T-helper 2 cell treated with Interferon-gamma antibody and Interleukin-4, amounts not matched to agents 5 μg/mL and 100 μg/mL, for 36 hours (primary cell): ENCODE data around the gene FES.

ENCODE experiments used
- DNase-seq: peaks from one replicate; pipeline ENCODE4 v3.0.0; 2021; ENCODE audit warnings: low spot score
- H3K27ac Mint-ChIP-seq: one replicate; pipeline ENCODE4 v1.8.0; 2021; ENCODE audit warnings: mild to moderate bottlenecking, mixed read lengths
- H3K27me3 Mint-ChIP-seq: one replicate; pipeline ENCODE4 v1.8.0; 2021; ENCODE audit warnings: low read depth, mixed read lengths
- H3K36me3 Mint-ChIP-seq: one replicate; pipeline ENCODE4 v1.8.0; 2021; ENCODE audit warnings: low read depth, mixed read lengths
- H3K4me1 Mint-ChIP-seq: one replicate; pipeline ENCODE4 v1.8.0; 2021; ENCODE audit warnings: low read depth, mixed read lengths
- H3K4me3 Mint-ChIP-seq: one replicate; pipeline ENCODE4 v1.8.0; 2022; ENCODE audit warnings: mild to moderate bottlenecking, moderate library complexity, mixed read lengths
- H3K9me3 Mint-ChIP-seq: one replicate; pipeline ENCODE4 v1.8.0; 2021; ENCODE audit warnings: mixed read lengths

The FES gene

GRCh38 chr15:90876046-90876445 is 8.3 kb upstream of the FES start:
- Mint-ChIP-seq H3K4me3 (no peak overlapping the region), H3K27ac (peak overlapping the region; percentile 62), H3K36me3 (peaks cover 74% of the 10 kb centered on the region), H3K27me3 (no peaks in the 10 kb centered on the region), H3K9me3 (no peaks in the 10 kb centered on the region), H3K4me1 (peaks cover 20% of the 10 kb centered on the region)
- no peak for DNase-seq

- DNase-seq = no peak
- H3K27me3 Mint-ChIP-seq = no peaks in the 10 kb centered on the region
- H3K4me1 Mint-ChIP-seq = peaks cover 20% of the 10 kb centered on the region
- peaks cover 74% of the 10 kb centered on the region for H3K36me3 Mint-ChIP-seq
- H3K27ac Mint-ChIP-seq = peak overlapping the region; percentile 62
- no peaks in the 10 kb centered on the region for H3K9me3 Mint-ChIP-seq
- H3K4me3 Mint-ChIP-seq = peak overlapping the region; percentile 7
Observed at GRCh38 chr15:90876512-90877170, 7.7 kb upstream of the FES start.

GRCh38 chr15:90877315-90877714 is 7.0 kb upstream of the FES start:
- H3K36me3 Mint-ChIP-seq = peaks cover 71% of the 10 kb centered on the region
- H3K9me3 Mint-ChIP-seq = no peaks in the 10 kb centered on the region
- no peak for DNase-seq
- H3K27me3 Mint-ChIP-seq = no peaks in the 10 kb centered on the region
- H3K27ac Mint-ChIP-seq = peak overlapping the region; percentile 62
- H3K4me3 Mint-ChIP-seq = no peak overlapping the region
- peaks cover 20% of the 10 kb centered on the region for H3K4me1 Mint-ChIP-seq

GRCh38 chr15:90877996-90878395 is 6.3 kb upstream of the FES start:
- Mint-ChIP-seq H3K36me3 (peaks cover 67% of the 10 kb centered on the region), H3K27ac (peak overlapping the region; percentile 31), H3K27me3 (no peaks in the 10 kb centered on the region), H3K9me3 (no peaks in the 10 kb centered on the region), H3K4me3 (no peak overlapping the region), H3K4me1 (peaks cover 18% of the 10 kb centered on the region)
- DNase-seq = no peak

GRCh38 chr15:90878660-90879059 is 5.6 kb upstream of the FES start:
- DNase-seq = no peak
- no peaks in the 10 kb centered on the region for H3K27me3 Mint-ChIP-seq
- H3K4me3 Mint-ChIP-seq = no peak overlapping the region
- no peaks in the 10 kb centered on the region for H3K9me3 Mint-ChIP-seq
- peaks cover 60% of the 10 kb centered on the region for H3K36me3 Mint-ChIP-seq
- H3K27ac Mint-ChIP-seq = no peak overlapping the region
- H3K4me1 Mint-ChIP-seq = peaks cover 17% of the 10 kb centered on the region

- Mint-ChIP-seq H3K9me3 (no peaks in the 10 kb centered on the region), H3K27me3 (no peaks in the 10 kb centered on the region), H3K4me3 (no peak overlapping the region), H3K4me1 (peaks cover 11% of the 10 kb centered on the region), H3K27ac (no peak overlapping the region), H3K36me3 (peaks cover 51% of the 10 kb centered on the region)
- DNase-seq = no peak
Observed at GRCh38 chr15:90879730-90880366, 4.5 kb upstream of the FES start.

- H3K4me1 Mint-ChIP-seq = peaks cover 14% of the 10 kb centered on the region
- no peaks in the 10 kb centered on the region for H3K27me3 Mint-ChIP-seq
- H3K27ac Mint-ChIP-seq = no peak overlapping the region
- no peak overlapping the region for H3K4me3 Mint-ChIP-seq
- no peaks in the 10 kb centered on the region for H3K9me3 Mint-ChIP-seq
- H3K36me3 Mint-ChIP-seq = peaks cover 46% of the 10 kb centered on the region
- DNase-seq = no peak
Observed at GRCh38 chr15:90880381-90881145, 3.7 kb upstream of the FES start.

GRCh38 chr15:90881181-90881977 is 2.9 kb upstream of the FES start:
- Mint-ChIP-seq H3K27ac (no peak overlapping the region), H3K4me3 (no peak overlapping the region), H3K27me3 (no peaks in the 10 kb centered on the region), H3K36me3 (peaks cover 42% of the 10 kb centered on the region), H3K9me3 (no peaks in the 10 kb centered on the region), H3K4me1 (peaks cover 22% of the 10 kb centered on the region)
- DNase-seq = no peak

GRCh38 chr15:90881978-90882721 is 2.2 kb upstream of the FES start:
- H3K36me3 Mint-ChIP-seq = peaks cover 35% of the 10 kb centered on the region
- H3K27ac Mint-ChIP-seq = no peak overlapping the region
- no peak overlapping the region for H3K4me3 Mint-ChIP-seq
- DNase-seq = no peak
- H3K4me1 Mint-ChIP-seq = peaks cover 23% of the 10 kb centered on the region
- no peaks in the 10 kb centered on the region for H3K27me3 Mint-ChIP-seq
- no peaks in the 10 kb centered on the region for H3K9me3 Mint-ChIP-seq

GRCh38 chr15:90882781-90883525 is 1.4 kb upstream of the FES start:
- Mint-ChIP-seq H3K4me3 (no peak overlapping the region), H3K9me3 (no peaks in the 10 kb centered on the region), H3K27me3 (no peaks in the 10 kb centered on the region), H3K4me1 (peaks cover 25% of the 10 kb centered on the region), H3K36me3 (peaks cover 34% of the 10 kb centered on the region), H3K27ac (peak overlapping the region; percentile 34)
- DNase-seq = no peak

- Mint-ChIP-seq H3K36me3 (peaks cover 31% of the 10 kb centered on the region), H3K4me3 (no peak overlapping the region), H3K27me3 (no peaks in the 10 kb centered on the region), H3K27ac (peak overlapping the region; percentile 34), H3K4me1 (peaks cover 25% of the 10 kb centered on the region), H3K9me3 (no peaks in the 10 kb centered on the region)
- no peak for DNase-seq
Observed at GRCh38 chr15:90883526-90883975, 753 bp upstream of the FES start.

GRCh38 chr15:90884719-90885431 is 571 bp downstream of the FES start:
- H3K27me3 Mint-ChIP-seq = no peaks in the 10 kb centered on the region
- H3K4me1 Mint-ChIP-seq = peaks cover 25% of the 10 kb centered on the region
- peak overlapping the region; percentile 62 for H3K4me3 Mint-ChIP-seq
- no peaks in the 10 kb centered on the region for H3K9me3 Mint-ChIP-seq
- H3K36me3 Mint-ChIP-seq = peaks cover 21% of the 10 kb centered on the region
- DNase-seq = no peak
- peak overlapping the region; percentile 86 for H3K27ac Mint-ChIP-seq
